Tibial nerve (tissue), 4 donors: ENCODE measurements around the gene HOXD10. TPM values are rescaled to one million over a fixed set of nuclear protein-coding genes. Genes with fewer than 3 reads are reported as not detected.

Experiments
- DNase-seq, 2 donors: peaks; one replicate each; pipeline ENCODE4 v3.0.0-alpha.2; 2019; ENCODE audit warnings: low spot score in 2 of 2
- H3K27ac ChIP-seq, 4 donors: fragments of 200-600 bp; sonication (generic) in 3 of 4; one replicate each; pipeline ENCODE4 v1.5.1; 2017 to 2019; ENCODE audit warnings: mild to moderate bottlenecking in 1 of 4
- H3K27me3 ChIP-seq, 2 donors: fragments of 200-600 bp; sonication (generic) in 1 of 2; one replicate each; pipeline versions ENCODE4 v1.5.1 to v1.6.0; 2017 to 2019
- H3K36me3 ChIP-seq, 3 donors: fragments of 200-600 bp; sonication (generic); one replicate each; pipeline ENCODE4 v1.5.1; 2018 to 2019
- H3K4me1 ChIP-seq, 4 donors: fragments of 200-600 bp; sonication (generic) in 3 of 4; one replicate each; pipeline ENCODE4 v1.5.1; 2017 to 2019
- H3K4me3 ChIP-seq, 4 donors: fragments of 200-600 bp; sonication (generic) in 3 of 4; one replicate each; pipeline ENCODE4 v1.5.1; 2017 to 2019; ENCODE audit warnings: mild to moderate bottlenecking in 1 of 4, moderate library complexity in 1 of 4
- H3K9me3 ChIP-seq, 4 donors: fragments of 200-600 bp; sonication (generic) in 3 of 4; one replicate each; pipeline ENCODE4 v1.5.1; 2017 to 2019
- EP300 ChIP-seq, 2 donors: sonication (generic); formaldehyde crosslinking; IDR thresholded peaks; one replicate each; pipeline ENCODE4 v1.6.1; 2017; ENCODE audit warnings: antibody characterized with exemption in 2 of 2, mild to moderate bottlenecking in 1 of 2
- POLR2A ChIP-seq, 2 donors: fragments of 450-650 bp; IDR thresholded peaks; one replicate each; pipeline ENCODE4 v1.6.1; 2017; ENCODE audit warnings: antibody characterized with exemption in 2 of 2, mild to moderate bottlenecking in 2 of 2, moderate library complexity in 2 of 2
- WGBS, 2 donors: methylation state at CpG; one replicate each; pipeline ENCODE4 v1.1.5; 2018; 5-methylcytosine and 5-hydroxymethylcytosine counted together
- total RNA-seq, 4 donors: library from RNA; depleted of rRNA; stranded (reverse); fragments of >200 nt; gene quantifications; one replicate each; pipeline ENCODE4 v1.1.0, GENCODE V29; 2016
- TF ChIP-seq, protein P1 (sequence below), 5 experiments: fragments of 200-600 bp in 3 of 5; fragments of 450-650 bp in 2 of 5; sonication (generic) in 3 of 5; IDR thresholded peaks; one replicate each; pipeline ENCODE4 v1.5.1; 2016 to 2019; ENCODE audit warnings: antibody characterized with exemption in 5 of 5, mild to moderate bottlenecking in 3 of 5, moderate library complexity in 2 of 5

Gene HOXD10
- total RNA-seq, 4 donors from 2014 or later: 0.39 to 2.1 (median 1.1) TPM

DNA sequence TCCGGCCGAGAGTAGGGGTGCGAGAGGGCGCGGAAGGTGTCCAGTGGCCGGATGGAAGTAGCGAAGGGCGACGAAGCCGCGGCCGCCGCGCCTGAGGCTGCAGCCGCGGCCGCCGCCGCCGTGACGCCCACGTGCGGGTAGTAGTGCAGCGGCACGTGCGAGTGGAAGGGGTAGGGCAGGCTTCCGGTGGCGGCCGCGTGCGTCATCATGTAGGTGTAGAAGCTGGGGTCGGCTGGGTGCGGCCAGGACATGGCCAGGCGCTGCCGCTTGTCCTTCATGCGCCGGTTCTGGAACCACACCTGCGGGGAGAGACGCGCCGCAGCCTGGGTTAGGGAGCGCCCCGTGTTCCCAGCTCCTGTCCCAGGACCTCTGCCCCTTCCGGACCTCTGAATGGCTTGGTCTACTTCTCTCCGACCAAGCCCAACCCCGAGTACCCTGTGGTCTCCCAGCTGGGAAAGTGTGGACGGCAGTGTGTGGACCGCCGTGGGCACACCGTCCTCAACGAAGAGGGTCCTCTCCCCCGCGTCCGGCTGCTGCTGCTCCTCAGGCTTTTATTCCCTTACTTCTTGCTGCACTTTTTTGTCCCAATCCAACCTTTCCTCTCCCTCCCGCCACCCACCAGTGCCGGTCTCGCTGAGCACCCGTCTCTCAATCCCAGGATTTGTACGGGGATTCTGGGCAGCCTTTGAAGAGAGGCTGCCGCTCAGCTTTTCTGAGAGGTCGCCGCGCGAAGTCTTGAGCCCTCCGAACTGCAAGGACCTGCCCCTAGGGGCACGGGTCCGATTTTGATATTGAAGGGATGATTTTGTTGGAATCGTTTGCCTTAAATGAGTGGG is 35.8 kb upstream of the HOXD10 start:
- H3K4me3 ChIP-seq: peak overlapping the region in 1 of 4 donors; percentile 21
- H3K27me3 ChIP-seq: peaks cover 28 to 97% of the 10 kb centered on the region in 2 donors
- no peaks in the 10 kb centered on the region for H3K36me3 ChIP-seq
- TF ChIP-seq POLR2A (IDR thresholded peaks at IDR 0.05) (no peak), EP300 (IDR thresholded peaks at IDR 0.05) (no peak)
- TF ChIP-seq, protein P1, sequence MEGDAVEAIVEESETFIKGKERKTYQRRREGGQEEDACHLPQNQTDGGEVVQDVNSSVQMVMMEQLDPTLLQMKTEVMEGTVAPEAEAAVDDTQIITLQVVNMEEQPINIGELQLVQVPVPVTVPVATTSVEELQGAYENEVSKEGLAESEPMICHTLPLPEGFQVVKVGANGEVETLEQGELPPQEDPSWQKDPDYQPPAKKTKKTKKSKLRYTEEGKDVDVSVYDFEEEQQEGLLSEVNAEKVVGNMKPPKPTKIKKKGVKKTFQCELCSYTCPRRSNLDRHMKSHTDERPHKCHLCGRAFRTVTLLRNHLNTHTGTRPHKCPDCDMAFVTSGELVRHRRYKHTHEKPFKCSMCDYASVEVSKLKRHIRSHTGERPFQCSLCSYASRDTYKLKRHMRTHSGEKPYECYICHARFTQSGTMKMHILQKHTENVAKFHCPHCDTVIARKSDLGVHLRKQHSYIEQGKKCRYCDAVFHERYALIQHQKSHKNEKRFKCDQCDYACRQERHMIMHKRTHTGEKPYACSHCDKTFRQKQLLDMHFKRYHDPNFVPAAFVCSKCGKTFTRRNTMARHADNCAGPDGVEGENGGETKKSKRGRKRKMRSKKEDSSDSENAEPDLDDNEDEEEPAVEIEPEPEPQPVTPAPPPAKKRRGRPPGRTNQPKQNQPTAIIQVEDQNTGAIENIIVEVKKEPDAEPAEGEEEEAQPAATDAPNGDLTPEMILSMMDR (IDR thresholded peaks at IDR 0.05): no peak
- peaks cover 0 to 61% (median 9%) of the 10 kb centered on the region in 4 donors for H3K4me1 ChIP-seq
- H3K27ac ChIP-seq: no peak overlapping the region
- WGBS, 2 donors: 7 to 8% methylated on average over 55 to 64 of the region's 68 CpGs
- no peaks in the 10 kb centered on the region for H3K9me3 ChIP-seq
- DNase-seq: no peak

DNA sequence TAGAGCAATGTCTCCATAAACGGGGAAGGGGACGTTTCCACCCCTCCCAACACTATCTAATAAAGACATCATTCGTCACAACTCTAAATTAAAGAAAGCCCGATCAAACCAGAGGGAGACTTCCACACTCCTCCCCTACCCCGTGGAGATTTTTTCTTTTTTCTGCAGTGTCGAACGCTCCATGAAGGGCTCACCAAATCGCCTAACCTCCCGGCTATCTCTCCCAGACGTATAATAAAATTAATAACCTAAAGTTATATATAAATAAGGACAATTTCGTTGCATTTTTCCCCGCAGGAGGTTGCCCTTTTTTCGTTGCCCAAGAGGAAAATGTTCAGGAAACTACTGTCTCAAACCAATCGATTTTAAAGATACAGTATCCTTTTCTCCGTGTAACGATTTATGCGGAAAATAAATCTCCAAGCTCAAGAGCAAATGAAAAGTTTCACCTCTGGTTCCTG is 35.2 kb upstream of the HOXD10 start:
- no peaks in the 10 kb centered on the region for H3K36me3 ChIP-seq
- DNase-seq: no peak
- H3K27ac ChIP-seq: no peak overlapping the region
- TF ChIP-seq EP300 (IDR thresholded peaks at IDR 0.05) (peak in 1 of 2 donors; percentile 39), POLR2A (IDR thresholded peaks at IDR 0.05) (no peak)
- H3K9me3 ChIP-seq: no peaks in the 10 kb centered on the region
- H3K4me3 ChIP-seq: no peak overlapping the region
- H3K4me1 ChIP-seq: peaks cover 0 to 68% (median 13%) of the 10 kb centered on the region in 4 donors
- peaks cover 28 to 97% of the 10 kb centered on the region in 2 donors for H3K27me3 ChIP-seq
- 10% methylated on average over 17 of the region's 17 CpGs for WGBS, 2 donors

DNA sequence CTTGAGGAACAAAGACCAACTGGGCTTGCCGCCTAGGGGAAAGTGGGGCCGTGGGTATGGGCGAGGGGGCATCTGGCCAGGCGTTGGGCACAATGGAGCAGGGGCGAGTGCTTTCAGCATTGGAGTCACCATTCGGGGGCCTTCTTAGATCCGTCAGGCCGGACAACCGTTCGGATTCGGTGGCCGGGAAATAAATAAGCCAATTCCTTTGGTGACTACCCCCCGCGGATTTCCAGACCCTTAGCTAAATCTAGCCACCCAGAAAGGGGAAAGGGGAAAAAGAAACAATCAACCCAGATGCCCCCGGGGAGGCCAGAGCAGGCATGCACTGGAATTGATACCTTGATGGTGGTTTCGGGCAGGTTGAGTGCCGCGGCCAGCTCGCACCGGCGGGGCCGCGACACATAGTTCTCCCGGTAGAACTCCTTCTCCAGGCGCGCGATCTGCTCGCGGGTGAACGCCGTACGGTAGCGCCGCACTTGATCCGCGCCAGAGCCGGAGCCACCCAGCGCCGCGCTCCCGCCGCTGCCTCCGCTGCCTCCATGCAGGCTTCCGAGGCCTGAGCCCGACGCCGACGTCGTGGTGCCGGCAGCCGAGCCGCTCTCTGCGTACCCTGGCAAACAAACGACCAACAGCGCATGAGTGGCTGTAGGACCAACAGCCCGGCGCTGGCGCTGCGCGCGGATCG is 34.6 kb upstream of the HOXD10 start:
- no peak for DNase-seq
- H3K36me3 ChIP-seq: no peaks in the 10 kb centered on the region
- TF ChIP-seq POLR2A (IDR thresholded peaks at IDR 0.05) (no peak), EP300 (IDR thresholded peaks at IDR 0.05) (no peak)
- TF ChIP-seq, protein P1 (IDR thresholded peaks at IDR 0.05): no peak
- WGBS, 2 donors: 6 to 7% methylated on average over 31 to 62 of the region's 62 CpGs
- no peaks in the 10 kb centered on the region for H3K9me3 ChIP-seq
- peaks cover 28 to 97% of the 10 kb centered on the region in 2 donors for H3K27me3 ChIP-seq
- peaks cover 0 to 68% (median 13%) of the 10 kb centered on the region in 4 donors for H3K4me1 ChIP-seq
- no peak overlapping the region for H3K4me3 ChIP-seq
- no peak overlapping the region for H3K27ac ChIP-seq

DNA sequence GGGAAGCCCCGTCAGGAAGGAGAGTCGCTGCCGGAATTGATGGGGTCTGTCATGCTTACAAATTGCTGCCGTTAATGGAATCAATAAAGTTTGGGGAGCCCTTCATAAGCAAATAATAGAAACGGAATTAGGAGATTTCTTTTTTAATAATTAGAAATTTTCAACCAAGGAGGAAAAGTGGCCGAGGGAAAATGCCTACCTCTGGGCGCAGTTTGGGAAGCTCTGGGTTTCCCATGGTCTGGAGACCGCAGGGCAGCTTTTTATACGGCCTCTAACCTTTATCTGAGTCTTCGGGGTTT is 34.1 kb upstream of the HOXD10 start:
- Histone ChIP-seq H3K9me3 (no peaks in the 10 kb centered on the region), H3K27ac (no peak overlapping the region), H3K27me3 (peaks cover 24 to 97% of the 10 kb centered on the region in 2 donors), H3K4me1 (peaks cover 0 to 68% (median 13%) of the 10 kb centered on the region in 4 donors), H3K36me3 (no peaks in the 10 kb centered on the region), H3K4me3 (no peak overlapping the region)
- 9 to 10% methylated on average over 10 of the region's 10 CpGs for WGBS, 2 donors
- DNase-seq: no peak
- TF ChIP-seq, protein P1 (IDR thresholded peaks at IDR 0.05): no peak
- no peak for TF ChIP-seq POLR2A (IDR thresholded peaks at IDR 0.05)
- no peak for TF ChIP-seq EP300 (IDR thresholded peaks at IDR 0.05)

DNA sequence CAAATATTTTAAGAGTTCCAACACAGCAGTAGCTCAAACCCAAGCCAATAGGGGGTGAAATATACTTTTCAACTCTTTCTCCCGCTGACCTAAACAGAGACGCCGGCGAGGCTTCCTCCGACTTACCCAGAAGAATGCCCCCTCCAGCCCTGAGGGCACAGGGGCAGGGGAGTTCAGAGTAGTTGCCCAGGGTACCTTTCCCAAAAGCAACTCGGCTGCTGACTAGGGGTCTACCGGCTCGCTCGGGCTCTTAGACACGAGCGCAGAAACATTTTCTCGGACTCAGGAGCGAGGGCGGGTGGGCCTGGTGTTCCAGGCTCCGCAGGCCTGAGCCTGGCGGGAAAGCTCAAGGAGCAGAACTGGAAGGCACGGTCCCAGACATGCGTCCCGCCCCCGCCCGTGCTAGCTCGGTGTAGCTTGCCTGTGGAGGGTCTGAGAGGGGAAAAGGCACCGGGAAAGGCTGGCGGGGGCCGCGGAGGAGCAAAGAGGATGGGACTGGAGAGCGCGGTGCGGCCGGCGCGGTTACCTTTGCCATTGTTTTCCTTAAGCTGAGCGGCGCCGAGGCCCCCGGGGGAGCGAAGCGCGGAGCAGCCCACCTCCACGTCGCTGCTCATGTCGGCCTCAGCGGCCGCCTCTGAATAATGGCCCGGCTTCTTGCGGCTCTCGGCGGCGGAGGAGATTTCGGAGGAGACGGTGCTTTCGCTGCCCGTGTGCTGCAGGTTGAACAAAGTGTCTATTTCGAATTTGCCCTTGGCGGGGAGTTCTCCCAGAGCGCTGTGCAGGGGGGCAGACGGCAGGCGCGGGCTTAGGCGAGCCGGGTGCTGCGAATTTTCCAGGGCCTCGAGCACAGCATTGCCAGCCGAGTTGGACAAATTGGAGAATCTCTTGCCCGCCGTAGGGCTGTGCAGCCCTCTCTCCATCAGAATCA is 33.5 kb upstream of the HOXD10 start:
- no peak overlapping the region for H3K4me3 ChIP-seq
- H3K4me1 ChIP-seq: peaks cover 0 to 72% (median 17%) of the 10 kb centered on the region in 4 donors

More for the DNA sequence above, 33.5 kb upstream of the HOXD10 start:
- TF ChIP-seq EP300 (IDR thresholded peaks at IDR 0.05) (no peak), POLR2A (IDR thresholded peaks at IDR 0.05) (no peak)
- TF ChIP-seq, protein P1 (IDR thresholded peaks at IDR 0.05): no peak
- Histone ChIP-seq H3K9me3 (no peaks in the 10 kb centered on the region), H3K36me3 (no peaks in the 10 kb centered on the region), H3K27ac (no peak overlapping the region), H3K27me3 (peaks cover 24 to 97% of the 10 kb centered on the region in 2 donors)
- DNase-seq: no peak
- 7 to 8% methylated on average over 41 to 46 of the region's 66 CpGs for WGBS, 2 donors
